SKM-1 (cell line): ENCODE measurements around the gene NPIPA2.
"Not testable (repeated sequence)": the region's sequence is repeated elsewhere in the genome, so short reads cannot be mapped to it uniquely, and the experiment has no call there.

ENCODE experiments used
- DNase-seq: peaks from one replicate; lab custom pipeline; 2025; ENCODE audit not compliant: unreplicated experiment; lab: John Stamatoyannopoulos, UW

NPIPA2 gene

DNA sequence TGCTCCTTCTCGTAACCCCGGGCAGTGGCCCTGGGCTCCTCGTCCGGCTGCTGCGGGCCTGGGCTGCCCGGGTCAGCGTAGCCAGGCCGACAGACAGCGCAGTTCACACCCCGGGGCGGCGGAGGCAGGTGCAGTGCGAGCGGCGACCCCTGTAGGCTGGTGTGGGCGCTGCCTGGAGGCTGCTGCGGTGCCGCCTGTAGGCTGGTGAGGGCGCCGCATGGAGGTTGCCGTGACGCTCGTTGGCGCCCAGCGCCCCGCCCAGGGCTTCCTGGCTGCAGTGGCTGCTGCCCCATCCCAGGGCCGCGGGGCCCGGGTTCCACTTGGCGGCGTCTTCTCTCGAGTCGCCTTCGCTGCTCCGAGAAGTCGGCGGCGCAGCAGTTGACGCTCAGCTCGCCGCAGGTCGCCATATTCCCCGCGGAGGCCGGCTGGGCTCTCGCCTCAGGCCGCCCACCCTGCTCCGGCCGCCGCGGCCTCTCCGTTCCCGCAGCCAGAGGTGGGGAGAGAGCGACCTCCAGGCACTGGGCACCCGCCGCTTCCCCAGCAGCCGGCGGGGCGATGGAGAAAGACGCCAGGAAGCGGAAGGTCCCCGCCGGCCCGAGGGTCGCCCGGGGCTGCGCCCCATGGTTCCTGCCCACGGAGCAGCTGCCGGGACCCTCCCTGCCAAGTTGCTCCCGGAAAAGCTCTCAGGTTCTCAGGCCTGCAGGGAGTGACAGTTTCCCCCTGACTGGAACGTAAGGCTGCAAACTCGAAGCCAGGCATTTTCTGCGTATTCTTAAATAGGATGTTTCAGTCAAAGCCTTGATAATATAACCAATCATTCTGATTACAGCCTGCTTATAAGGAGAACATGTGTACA is at the start of gene NPIPA2:
Gene NPIPA2 (plus strand): TSS at position 261 of the 856 bp plus-strand sequence. CDS start 5,533 bp downstream, outside the sequence.
- DNase-seq = not testable (repeated sequence)

DNA sequence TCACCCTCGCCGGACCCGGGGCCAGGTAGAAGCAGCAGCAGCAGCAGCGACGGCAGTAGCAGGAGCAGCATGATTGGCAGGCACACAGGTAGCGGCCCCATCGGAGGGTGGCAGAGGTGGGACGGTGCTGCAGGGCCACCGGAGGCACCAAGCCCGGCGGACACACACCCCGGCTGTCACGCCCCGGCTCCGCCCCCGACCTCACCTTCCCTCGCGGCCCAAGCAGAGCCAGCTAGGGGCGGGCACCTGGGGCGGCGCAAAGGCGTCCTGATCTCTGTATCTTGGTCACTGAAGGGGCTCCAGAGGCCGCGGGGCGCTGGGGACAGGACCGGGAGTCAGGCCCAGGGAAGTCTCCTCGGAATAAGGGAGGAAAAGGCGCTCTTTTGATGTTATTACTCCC is 48.2 kb upstream of the NPIPA2 start, which contains the start of gene PLA2G10:
Gene PLA2G10 (minus strand): TSS at position 180 of the 400 bp plus-strand sequence. CDS start 79 bp downstream, at position 101.
- not testable (repeated sequence) for DNase-seq

DNA sequence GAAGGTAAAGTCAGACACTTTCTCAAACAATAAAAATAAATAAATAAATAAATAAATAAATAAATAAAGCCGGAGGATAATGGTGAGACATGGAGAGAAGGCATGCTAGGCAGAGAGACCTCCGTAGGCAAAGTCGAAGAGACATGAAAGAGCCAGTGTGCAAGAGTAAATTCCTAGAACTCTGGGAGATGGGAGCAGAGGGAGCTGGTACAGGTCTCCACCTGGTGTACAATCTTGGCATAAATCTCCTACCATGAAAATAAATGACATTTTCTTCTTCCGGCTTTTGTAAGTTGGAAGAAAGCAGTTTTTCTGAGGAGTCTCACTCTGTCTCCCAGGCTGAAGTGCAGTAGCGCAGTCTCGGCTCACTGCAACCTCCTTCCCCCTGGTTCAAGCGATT is 40.5 kb upstream of the NPIPA2 start:
- DNase-seq = not testable (repeated sequence)

GRCh38 chr16:14702672-14703071 is 39.7 kb upstream of the NPIPA2 start:
- not testable (repeated sequence) for DNase-seq

DNA sequence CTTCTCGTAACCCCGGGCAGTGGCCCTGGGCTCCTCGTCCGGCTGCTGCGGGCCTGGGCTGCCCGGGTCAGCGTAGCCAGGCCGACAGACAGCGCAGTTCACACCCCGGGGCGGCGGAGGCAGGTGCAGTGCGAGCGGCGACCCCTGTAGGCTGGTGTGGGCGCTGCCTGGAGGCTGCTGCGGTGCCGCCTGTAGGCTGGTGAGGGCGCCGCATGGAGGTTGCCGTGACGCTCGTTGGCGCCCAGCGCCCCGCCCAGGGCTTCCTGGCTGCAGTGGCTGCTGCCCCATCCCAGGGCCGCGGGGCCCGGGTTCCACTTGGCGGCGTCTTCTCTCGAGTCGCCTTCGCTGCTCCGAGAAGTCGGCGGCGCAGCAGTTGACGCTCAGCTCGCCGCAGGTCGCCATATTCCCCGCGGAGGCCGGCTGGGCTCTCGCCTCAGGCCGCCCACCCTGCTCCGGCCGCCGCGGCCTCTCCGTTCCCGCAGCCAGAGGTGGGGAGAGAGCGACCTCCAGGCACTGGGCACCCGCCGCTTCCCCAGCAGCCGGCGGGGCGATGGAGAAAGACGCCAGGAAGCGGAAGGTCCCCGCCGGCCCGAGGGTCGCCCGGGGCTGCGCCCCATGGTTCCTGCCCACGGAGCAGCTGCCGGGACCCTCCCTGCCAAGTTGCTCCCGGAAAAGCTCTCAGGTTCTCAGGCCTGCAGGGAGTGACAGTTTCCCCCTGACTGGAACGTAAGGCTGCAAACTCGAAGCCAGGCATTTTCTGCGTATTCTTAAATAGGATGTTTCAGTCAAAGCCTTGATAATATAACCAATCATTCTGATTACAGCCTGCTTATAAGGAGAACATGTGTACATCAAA is 38.9 kb upstream of the NPIPA2 start, which contains the start of gene NPIPA3:
Gene NPIPA3 (plus strand): TSS at position 256 of the 856 bp plus-strand sequence. CDS start 5,533 bp downstream, outside the sequence.
- DNase-seq = not testable (repeated sequence)

DNA sequence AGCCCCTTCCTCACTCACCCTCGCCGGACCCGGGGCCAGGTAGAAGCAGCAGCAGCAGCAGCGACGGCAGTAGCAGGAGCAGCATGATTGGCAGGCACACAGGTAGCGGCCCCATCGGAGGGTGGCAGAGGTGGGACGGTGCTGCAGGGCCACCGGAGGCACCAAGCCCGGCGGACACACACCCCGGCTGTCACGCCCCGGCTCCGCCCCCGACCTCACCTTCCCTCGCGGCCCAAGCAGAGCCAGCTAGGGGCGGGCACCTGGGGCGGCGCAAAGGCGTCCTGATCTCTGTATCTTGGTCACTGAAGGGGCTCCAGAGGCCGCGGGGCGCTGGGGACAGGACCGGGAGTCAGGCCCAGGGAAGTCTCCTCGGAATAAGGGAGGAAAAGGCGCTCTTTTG is 9.1 kb upstream of the NPIPA2 start:
- DNase-seq = not testable (repeated sequence)

- DNase-seq = not testable (repeated sequence)
Observed at GRCh38 chr16:14740832-14741385, 1.4 kb upstream of the NPIPA2 start.

DNA sequence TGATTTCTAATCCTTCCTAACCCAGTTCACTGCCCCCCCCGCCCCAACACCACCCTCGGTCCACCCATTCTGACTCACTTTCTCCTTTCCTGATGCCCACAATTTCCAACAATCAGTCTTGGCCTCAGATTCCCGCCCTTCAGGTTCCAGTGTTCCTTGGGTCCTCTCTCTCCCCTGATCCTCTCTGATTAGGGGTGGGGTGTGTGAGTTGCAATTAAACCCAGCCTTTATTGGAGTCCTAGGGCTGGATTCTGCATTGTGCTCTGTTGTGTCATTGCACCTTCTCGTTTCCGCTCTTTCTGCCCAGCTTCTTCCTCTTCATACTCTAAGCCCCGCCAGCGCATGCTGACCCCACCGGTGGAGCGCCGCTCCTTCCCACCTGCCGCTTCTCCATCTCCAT is 539 bp upstream of the NPIPA2 start:
- DNase-seq = not testable (repeated sequence)

- not testable (repeated sequence) for DNase-seq
Observed at GRCh38 chr16:14773654-14774053, 31.3 kb downstream of the NPIPA2 start.

DNA sequence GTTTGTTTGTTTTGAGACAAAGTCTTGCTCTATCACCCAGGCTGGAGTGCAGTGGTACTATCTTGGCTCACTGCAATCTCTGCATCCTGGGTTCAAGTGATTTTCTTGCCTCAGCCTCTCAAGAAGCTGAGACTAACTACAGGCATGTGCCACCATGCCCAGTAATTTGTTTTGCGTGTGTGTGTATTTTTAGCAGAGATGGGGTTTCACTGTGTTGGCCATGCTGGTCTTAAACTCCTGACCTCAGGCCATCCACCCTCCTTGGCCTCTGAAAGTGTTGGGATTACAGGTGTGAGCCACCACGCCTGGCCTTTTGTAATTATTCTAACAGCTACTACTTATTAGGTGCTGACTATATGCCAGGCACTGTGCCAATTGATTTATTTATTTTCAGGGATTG is 33.3 kb downstream of the NPIPA2 start:
- DNase-seq = not testable (repeated sequence)

DNA sequence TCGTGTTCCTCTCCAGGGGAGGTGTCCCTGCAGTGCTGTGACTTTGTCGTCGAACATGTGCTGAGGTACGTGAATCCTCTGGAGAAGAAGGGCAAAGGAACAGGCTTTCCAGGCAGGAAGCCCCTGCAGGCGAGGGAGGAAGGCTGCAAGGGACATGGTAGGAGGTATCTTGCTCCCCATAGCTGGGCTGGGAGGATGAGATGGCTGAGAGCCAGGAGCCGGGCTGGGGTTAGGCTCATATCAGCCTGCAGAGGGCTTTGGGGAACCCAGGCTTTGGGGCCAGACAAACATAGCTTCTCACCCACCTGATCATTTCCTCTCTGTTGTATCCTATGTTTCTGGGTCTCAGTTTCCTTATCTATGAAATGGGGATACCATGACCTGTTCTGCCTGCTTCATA is 34.4 kb downstream of the NPIPA2 start:
- not testable (repeated sequence) for DNase-seq

GRCh38 chr16:14779368-14779877 is 37.1 kb downstream of the NPIPA2 start:
- not testable (repeated sequence) for DNase-seq

GRCh38 chr16:14786180-14786579 is 43.8 kb downstream of the NPIPA2 start:
- not testable (repeated sequence) for DNase-seq

- not testable (repeated sequence) for DNase-seq
Observed at GRCh38 chr16:14789577-14789976, 47.2 kb downstream of the NPIPA2 start.

DNA sequence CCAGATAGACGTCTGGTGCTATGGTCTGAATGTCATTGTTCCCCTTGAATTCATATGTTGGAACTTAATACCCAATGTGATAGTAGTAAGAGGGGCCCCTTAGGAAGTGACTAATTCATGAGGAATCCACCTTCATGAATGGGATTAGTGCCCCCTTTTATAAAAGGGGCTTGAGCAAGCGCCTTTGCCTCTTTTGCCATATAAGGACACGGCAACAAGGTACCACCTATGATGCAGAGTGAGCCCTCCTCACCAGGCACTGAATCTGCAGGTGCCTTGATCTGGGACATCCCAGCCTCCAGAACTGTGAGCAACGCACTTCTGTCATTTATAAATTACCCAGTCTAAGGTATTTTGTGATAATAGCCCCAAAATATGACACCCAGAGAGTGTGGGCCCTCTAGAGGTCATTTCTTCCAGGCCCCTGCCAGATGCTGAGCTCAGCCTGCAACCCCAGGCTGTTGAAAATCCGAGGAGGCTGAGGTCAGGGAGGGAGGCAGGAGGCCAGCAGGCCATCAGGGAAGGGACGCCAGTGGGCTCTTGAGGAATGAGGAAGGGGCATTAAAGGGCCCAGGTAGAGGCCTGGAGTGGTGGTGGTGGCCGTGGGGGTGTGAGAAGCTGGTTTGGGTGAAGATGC is 48.1 kb downstream of the NPIPA2 start:
- DNase-seq = not testable (repeated sequence)

DNA sequence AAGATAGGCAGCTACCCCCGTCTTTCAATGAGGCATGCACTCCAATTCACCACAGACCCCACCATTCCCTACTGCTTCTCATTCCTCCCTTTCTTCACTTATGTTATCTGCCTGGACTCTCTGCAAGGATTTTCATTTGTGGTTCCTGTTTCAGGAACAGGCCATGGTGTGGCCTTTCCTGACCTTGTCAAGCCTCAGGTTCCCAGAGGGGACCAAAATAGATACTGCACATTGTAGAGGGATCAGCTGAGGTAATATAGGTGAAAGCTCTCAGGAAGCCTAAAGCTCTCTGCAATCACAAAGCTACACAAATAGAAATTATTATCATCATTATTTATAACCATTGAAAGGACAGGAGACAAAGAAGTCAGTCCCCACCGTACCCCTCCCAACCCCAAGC is 50.6 kb downstream of the NPIPA2 start:
- DNase-seq = not testable (repeated sequence)

- not testable (repeated sequence) for DNase-seq
Observed at GRCh38 chr16:14797558-14797957, 55.2 kb downstream of the NPIPA2 start.

GRCh38 chr16:14803577-14803976 is 61.2 kb downstream of the NPIPA2 start:
- DNase-seq = not testable (repeated sequence)

DNA sequence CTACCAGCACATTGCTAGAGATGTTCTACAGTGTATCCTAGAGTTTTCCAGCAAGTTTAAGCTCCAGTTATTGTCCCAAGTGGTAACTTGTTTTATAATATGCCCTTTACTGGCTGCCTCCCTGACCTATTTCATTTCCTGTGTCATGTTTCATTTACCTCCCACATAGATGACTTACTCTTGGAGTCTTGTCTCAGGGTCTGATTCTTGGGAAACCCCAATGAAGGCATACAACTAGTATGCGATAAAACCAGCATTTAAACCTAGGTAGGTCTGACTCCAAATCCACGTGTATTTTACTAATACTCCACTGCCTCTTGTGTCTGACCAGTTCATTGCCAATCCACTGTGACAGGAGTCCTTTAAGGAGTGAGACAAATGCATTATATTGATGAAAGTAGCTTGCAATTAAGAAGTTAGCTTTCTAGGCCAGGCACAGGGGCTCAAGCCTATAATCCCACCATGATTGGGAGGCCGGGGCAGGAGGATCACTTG is 64.9 kb downstream of the NPIPA2 start:
- DNase-seq = not testable (repeated sequence)

GRCh38 chr16:14813890-14814289 is 71.6 kb downstream of the NPIPA2 start:
- DNase-seq = not testable (repeated sequence)
